A204.1 (cell line): Measurements from ENCODE around the gene DNAAF8.

ENCODE experiments used
- FAIRE-seq: peaks from 2 replicates; lab custom pipeline; 2012; peaks lifted over from hg19 to GRCh38; lab: Jason Lieb, UNC

DNAAF8 gene

GRCh38 chr16:4734063-4734729 lies at the start of gene DNAAF8, which contains the start of gene ANKS3:
Gene DNAAF8, plus strand, starts transcription at chr16:4734537. Its CDS starts 1,978 bp downstream, at chr16:4736515.
Gene ANKS3, minus strand, starts transcription at chr16:4734271. Its CDS starts 4,122 bp downstream, at chr16:4730149.
- peak; percentile 88 for FAIRE-seq

GRCh38 chr16:4684763-4685162 lies 49.6 kb upstream of the DNAAF8 start:
- FAIRE-seq = no peak

GRCh38 chr16:4685292-4685691 lies 49.0 kb upstream of the DNAAF8 start:
- no peak for FAIRE-seq

GRCh38 chr16:4685776-4686496 lies 48.4 kb upstream of the DNAAF8 start:
- FAIRE-seq = no peak

- FAIRE-seq = no peak
These were observed 47.7 kb upstream of the DNAAF8 start for GRCh38 chr16:4686497-4687210.

- no peak for FAIRE-seq
These were observed 46.9 kb upstream of the DNAAF8 start for GRCh38 chr16:4687416-4687815.

GRCh38 chr16:4687946-4688673 lies 46.2 kb upstream of the DNAAF8 start:
- FAIRE-seq = no peak

- no peak for FAIRE-seq
These were observed 45.7 kb upstream of the DNAAF8 start for GRCh38 chr16:4688674-4689045.

- no peak for FAIRE-seq
These were observed 45.2 kb upstream of the DNAAF8 start for GRCh38 chr16:4689091-4689671.

- FAIRE-seq = no peak
These were observed 44.3 kb upstream of the DNAAF8 start for GRCh38 chr16:4689864-4690704.

- FAIRE-seq = no peak
These were observed 43.2 kb upstream of the DNAAF8 start for GRCh38 chr16:4690946-4691665.

GRCh38 chr16:4691666-4692412 lies 42.5 kb upstream of the DNAAF8 start:
- FAIRE-seq = no peak

- FAIRE-seq = no peak
These were observed 41.7 kb upstream of the DNAAF8 start for GRCh38 chr16:4692460-4693295.

- FAIRE-seq = no peak
These were observed 40.9 kb upstream of the DNAAF8 start, which contains the start of gene NUDT16L1 for GRCh38 chr16:4693296-4693955. Gene NUDT16L1, plus strand, starts transcription at chr16:4693562. Its CDS starts 165 bp downstream, at chr16:4693727.

GRCh38 chr16:4693956-4694641 lies 40.2 kb upstream of the DNAAF8 start:
- FAIRE-seq = no peak

GRCh38 chr16:4694642-4695451 lies 39.5 kb upstream of the DNAAF8 start:
- FAIRE-seq = no peak
